Measurements from ENCODE around the gene SLC26A4.

Gene SLC26A4

DNA sequence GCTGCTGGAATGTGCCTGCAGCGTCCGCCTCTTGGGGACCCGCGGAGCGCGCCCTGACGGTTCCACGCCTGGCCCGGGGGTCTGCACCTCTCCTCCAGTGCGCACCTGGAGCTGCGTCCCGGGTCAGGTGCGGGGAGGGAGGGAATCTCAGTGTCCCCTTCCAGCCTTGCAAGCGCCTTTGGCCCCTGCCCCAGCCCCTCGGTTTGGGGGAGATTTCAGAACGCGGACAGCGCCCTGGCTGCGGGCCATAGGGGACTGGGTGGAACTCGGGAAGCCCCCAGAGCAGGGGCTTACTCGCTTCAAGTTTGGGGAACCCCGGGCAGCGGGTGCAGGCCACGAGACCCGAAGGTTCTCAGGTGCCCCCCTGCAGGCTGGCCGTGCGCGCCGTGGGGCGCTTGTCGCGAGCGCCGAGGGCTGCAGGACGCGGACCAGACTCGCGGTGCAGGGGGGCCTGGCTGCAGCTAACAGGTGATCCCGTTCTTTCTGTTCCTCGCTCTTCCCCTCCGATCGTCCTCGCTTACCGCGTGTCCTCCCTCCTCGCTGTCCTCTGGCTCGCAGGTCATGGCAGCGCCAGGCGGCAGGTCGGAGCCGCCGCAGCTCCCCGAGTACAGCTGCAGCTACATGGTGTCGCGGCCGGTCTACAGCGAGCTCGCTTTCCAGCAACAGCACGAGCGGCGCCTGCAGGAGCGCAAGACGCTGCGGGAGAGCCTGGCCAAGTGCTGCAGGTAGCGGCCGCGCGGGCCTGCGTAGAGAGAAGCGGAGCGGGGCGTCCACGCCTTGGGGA lies 645 bp downstream of the SLC26A4 start:
- DNase-seq = peak; percentile 13

DNA sequence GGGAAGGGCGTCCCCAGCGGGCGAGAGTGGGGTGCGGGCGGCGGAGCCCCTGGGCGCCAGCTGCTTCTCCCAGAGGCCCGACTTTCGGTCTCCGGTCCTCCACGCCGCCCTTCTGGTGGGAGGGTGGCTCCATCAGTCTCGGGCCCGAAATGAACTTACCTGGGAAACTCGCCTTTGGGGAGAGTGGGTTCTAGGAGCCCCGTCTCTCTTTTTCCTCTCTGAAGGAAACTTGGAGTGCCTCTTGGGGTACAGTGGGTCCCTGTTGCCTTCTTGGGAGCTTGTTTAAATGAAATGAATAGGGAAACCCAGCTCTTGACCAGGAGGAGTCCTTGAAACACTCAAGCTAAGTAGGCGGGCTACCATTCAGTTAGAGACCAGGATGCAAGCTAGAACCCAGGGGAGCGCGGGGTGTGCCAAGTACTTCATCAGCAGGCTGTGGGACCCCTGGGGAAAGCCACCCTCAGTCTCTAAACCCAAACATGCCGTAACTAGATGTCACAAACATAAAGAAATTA lies 1.3 kb downstream of the SLC26A4 start:
- no peak for DNase-seq

DNA sequence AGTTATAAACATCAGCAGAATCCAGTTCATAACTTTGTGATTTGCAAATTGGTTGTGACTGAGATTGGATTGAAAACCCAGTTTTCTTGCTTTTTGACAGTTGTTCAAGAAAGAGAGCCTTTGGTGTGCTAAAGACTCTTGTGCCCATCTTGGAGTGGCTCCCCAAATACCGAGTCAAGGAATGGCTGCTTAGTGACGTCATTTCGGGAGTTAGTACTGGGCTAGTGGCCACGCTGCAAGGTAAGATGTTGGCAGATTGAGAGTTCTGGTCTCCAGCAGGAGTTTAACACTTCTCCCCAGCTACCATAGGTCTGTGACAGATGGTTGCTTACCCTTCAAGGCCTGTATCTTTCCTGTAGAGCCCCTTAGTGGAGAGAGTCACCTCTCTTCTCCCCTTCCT lies 2.6 kb downstream of the SLC26A4 start:
- DNase-seq = no peak

DNA sequence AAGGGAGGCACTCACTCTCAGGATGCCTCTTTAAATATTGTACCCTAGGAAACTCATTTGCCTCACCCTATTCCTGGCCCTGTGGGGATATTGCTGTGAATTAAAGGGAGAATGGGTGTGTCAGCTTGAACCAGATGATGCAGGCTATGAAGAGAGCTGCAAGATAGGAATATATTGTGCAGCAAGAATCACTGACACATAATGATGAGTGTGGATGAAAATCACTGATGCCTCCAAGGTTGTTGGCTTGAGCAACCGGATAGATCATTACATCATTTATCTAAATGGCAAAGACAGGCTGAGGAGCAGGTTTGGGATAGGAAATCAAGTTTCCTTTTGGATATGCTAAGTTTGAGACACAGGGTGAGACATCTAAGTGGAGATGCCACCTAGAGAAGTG lies 6.2 kb downstream of the SLC26A4 start:
- no peak for DNase-seq

DNA sequence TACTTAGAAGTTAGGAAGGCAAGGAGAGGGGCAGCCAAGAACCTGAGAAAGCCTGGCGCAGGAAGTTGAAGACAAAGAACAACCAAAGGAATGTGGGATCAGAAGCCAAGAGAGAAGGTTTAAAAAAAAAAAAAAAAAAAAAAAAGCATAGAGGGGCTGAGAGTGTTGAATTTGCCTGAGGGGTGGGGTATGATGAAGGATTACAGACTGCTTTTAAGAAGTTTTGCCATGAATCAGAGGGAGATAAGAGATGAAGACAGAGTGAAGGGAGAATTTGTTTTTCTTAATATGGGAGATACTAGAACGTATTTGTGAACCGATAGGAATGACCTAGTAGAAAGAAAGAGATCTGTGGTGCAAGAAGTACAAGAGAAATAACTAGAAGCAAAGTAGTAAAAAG lies 6.7 kb downstream of the SLC26A4 start:
- no peak for DNase-seq

DNA sequence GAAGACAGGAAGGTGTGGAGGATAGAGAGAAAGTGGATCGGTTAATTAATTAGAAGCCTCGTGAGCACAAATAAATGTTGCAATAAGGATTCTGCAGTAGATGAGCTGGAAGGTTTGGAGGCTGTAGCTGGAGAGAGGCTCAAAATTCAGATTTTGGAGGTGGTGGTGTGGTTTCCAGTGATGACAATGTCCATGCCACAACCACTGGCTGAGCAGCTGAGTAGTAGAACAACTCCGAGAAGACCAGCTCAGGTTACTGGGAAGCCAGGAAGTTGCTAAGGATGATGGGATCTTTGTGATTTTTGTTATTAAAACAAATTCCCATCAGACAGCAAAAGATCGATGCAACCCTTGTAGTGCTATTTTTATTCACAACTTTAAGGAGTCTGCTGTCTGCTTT lies 7.7 kb downstream of the SLC26A4 start:
- DNase-seq = no peak

DNA sequence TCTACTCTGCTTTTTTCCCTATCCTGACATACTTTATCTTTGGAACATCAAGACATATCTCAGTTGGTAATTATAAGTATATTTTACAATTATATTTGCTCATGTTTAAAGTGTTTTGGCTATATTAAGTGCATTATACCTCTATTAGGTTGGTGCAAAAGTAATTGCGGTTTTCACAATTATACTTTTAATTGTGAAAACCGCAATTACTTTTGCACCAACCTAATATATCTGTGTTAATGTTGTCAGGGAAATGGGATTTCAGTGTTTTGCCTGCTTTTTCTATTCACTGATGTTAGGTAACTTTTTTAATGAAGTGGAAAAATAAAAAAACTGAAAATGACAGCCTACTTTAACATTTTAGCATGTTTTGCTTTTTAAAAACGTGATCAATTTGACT lies 11.6 kb downstream of the SLC26A4 start:
- no peak for DNase-seq

DNA sequence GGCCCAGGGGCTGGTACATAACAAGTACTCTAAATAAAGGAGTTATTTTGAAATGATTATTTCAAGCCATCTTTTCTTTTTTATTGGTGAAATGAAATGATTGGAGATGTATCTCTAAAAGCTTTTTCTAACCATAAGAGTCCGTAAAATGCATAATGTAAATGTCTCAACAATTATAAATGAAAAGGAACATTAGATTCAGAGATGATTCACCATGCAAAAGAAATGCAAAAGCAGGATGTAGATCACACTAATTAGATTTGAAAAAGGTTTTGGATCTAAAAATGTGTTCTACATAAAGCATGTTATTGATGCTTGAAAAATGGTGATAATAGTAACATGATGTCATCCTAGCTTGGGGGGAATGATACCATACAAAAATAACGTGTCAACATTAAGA lies 15.6 kb downstream of the SLC26A4 start:
- DNase-seq = no peak

DNA sequence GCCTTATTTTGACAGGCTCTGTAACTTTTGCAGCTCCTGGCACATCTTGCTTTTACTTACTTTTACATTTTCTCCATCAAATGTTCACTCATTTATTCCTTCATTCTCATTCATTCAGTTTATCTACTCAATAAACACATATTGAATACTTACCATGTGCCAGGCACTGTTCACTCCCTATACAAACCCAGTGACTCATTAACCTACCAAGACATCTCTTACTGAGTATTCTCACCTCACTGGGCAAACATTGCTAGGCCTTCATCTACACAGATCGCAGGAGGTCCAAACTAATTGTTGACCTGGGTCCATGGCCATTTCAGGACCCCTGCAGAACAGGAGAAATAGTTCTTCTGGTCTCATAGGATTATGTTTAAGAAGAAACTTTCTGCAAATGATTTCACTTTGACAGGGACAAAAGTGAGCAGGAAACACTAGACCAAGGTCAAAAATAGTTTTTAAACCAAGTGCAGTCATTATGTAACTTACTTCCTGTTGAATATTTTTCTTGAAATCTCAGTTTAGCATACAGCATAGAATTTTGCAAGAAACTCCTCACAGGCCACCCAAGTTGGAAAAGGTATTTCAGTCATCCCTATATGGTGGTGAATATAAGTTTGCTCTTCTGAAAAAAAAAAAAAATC lies 17.6 kb downstream of the SLC26A4 start:
- DNase-seq = no peak

DNA sequence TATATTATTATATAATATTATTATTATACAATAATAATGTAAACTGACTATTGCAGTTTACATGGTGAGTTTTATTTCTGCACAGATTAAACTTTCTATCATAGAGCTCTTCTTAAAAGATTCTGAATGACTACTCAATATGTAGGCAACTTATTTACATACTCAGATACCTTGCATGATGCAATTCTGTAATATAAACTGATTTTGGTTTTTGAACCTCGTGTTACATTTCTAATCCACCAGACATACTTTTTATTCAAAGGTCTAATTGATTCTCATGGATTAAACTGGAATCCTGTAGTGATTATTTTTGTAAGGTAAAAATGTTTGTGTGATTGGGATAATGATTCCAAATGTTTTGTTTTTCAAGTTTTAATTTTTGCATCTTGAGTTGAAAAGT lies 19.9 kb downstream of the SLC26A4 start:
- no peak for DNase-seq

DNA sequence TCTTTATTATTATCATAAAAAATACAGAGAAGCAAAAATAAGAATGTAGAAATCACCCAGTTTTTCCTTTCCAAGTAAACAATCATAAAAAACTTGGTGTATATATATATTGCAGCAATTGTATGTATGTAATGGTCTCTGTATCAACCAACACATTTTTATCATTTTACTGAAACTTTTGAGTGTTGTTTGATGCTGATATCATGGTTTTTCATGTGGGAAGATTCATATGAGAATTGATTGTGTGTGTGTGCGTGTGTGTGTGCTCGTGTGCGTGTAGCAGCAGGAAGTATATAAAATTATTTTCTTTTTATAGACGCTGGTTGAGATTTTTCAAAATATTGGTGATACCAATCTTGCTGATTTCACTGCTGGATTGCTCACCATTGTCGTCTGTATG lies 22.3 kb downstream of the SLC26A4 start:
- DNase-seq = no peak

DNA sequence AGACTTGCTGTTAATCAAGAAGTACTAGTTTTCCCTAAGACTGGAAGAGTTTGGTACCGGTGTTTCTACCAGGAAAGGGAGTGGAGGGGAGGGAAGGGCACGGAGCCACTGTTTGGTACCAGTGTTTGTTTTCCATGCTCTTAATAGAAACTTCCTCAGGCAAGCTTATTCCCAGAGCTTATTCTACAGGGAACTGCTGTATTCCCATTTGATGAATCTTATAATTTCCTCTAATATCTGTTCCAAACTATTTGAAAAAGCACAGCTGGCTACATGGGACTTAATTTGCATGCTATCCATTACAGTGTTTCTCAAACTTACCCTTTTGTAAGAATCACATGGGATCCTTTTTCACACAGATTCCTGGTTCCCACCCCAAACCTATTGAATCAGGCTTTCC lies 23.7 kb downstream of the SLC26A4 start:
- no peak for DNase-seq

DNA sequence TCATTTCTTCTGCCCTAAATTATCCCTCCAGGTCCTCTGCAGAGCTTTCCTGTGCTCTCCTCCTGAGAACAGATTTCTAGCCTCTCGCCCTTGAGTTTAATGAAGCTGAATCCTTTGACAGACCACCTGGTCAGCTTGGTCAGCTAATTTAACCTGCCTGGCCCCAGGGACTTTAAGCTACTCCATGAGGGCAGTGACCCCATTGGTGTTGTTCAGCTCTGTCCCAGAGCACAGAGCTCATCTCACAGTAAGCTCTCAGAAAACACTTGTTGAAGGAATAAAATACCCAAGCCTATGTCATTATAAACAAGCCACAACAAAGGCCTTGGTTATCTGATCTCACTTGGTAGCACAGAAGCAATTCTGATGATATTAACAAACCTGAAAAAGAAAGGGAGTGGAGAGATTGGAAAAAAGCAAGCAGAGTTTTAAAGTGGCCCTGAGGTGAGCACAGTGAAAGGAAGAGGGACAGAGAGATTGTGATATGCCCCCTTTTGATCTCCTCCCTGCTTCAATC lies 24.4 kb downstream of the SLC26A4 start:
- no peak for DNase-seq

DNA sequence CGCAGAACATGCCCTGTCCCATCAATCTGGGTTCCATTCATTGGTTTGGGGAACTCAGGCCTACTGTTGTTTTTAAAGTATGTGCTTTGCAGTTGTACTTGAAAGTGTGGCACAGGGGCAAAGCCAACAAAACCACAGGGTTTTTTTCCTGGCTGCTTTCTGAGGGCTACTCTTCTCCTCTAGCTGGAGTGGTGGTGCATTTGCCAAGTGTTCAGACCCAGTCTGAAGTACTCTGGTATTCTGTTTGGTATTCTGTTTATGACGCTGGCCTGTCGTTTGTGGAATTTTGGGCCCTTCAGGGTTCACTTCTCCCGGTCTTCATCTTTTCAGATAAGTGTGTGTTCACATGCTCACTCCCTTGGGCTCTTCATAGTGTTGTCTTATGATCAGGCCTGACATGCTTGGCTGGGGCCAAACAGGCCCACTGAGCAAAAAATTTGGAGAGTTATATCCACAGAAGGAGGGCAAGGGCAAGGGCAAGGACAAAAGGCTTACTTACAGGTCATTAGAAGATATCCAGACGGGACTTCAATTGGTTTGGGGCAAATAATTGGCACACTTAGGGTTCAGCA lies 26.3 kb downstream of the SLC26A4 start:
- DNase-seq = no peak

DNA sequence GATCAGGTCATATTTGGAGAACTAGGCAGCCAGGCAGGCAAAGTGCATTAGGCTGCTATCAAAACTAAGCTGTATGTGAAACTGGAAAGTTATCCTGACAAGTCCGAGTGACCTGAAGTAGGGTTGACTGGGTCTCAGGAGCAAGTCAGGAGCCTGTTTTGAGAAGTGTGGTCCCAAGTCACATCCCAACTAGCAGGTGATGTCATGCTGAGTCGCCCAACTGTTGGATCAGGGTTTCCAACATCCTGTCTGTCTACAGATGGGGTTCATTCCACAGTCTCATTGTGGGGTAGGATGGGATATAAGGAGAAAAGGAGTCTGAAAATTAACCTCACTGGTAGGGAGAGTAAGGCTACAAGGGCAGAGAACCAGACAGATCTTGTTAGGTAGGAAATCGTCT lies 27.0 kb downstream of the SLC26A4 start:
- DNase-seq = no peak

DNA sequence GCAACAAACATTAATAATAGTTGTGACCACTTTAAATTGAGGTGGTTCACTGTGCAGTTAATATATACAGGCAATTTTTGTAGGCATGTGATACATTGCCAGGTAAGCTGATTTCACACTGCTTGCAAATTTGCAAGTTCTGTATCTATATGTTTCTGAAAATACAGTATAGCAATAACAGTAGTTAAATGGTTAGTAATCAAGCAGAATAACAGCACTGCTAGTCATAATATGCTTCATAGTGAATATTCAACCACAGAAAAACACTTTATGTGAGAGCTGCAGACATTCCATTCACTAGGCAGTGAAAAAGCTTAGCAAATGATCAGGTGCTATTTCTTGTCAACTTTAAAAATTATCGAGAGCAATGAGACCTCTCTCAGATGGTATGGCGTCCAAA lies 28.9 kb downstream of the SLC26A4 start:
- DNase-seq = no peak

DNA sequence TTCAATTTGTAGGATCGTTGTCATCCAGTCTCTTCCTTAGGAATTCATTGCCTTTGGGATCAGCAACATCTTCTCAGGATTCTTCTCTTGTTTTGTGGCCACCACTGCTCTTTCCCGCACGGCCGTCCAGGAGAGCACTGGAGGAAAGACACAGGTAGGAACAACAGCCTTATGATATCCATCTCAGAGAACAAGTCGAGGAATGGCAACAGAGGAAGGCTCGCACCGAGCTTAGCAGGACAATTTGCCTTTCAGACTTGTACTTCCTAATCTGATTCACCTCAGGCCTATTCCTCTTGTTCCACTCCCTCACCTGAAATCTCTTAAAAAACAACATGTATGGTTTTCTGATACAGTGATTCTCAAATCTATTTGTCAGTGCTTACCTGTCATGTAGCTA lies 29.5 kb downstream of the SLC26A4 start:
- DNase-seq = no peak

DNA sequence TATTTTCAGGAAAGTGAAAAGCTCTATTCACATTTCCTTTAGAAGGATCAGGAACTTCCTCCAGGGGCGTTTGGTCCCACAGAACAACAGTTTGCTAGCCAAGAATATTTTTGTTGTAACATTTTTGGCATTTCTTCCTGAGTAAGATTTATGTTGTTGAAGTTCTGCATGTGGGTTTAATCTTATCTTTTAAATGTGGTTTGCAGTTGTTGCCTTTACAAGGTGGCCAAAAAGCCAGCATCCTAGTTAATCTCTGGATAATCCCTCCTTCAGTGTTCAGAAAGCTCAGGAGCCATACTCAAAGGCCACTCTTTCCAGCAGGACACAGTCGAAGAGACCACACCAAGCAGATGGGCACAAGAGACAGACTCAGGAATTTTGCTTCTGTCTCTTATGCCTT lies 30.0 kb downstream of the SLC26A4 start:
- no peak for DNase-seq

DNA sequence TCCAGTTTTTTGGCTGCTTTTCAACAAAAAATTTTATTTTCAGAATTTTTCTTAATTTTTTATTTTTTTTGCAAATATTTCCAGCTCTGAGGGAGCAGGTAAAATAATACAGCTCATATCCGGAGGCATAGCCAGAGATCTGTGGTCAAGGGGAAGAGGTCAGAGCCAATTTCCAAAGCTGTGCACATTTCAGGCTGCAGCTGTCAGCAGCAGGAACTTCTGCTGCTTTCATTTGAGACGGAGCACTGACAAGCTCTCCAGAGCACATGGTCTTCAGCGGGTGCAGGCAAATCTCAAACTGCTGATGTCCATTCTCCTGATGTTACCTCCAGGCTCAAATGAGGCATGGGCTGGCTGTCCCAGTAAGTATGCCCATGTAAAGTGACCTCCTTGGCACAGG lies 31.1 kb downstream of the SLC26A4 start:
- no peak for DNase-seq

DNA sequence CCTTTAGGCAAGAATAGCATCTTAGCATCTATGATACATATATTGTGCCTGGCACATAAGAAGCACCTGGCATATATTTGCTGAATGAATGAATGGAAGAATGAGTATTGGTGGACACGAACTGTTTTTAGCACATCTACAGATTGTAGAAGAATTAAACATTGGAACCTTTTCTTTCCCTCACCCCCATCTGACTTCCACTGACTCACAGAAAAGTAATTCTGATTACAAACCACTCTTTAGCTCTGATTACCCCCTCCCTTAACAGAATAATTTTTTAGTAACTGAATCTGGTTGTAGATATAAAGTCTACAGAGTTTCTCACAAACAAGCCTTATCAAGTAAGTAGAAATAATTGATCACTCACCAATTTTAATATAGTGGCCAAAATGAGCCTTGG lies 31.9 kb downstream of the SLC26A4 start:
- DNase-seq = no peak

DNA sequence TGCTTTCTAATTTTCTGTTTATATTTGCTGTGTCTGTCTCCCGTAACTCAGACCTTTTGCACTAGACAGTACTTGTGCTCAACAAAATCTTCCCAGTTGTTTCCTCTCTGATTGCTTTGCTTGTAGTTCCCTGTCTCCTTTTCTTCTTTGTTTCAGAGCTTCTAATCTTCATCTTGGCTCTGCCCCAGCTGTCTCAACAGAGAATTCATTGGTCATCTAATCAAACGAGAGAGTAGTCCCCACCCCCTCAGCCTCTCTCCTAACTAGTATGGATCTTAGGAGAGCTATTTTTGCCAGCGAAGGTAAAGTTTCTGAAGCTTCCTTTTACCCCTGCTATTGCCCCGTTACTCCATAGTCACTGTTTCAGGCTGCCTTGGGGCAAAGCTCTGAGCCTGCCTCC lies 32.8 kb downstream of the SLC26A4 start:
- DNase-seq = no peak

DNA sequence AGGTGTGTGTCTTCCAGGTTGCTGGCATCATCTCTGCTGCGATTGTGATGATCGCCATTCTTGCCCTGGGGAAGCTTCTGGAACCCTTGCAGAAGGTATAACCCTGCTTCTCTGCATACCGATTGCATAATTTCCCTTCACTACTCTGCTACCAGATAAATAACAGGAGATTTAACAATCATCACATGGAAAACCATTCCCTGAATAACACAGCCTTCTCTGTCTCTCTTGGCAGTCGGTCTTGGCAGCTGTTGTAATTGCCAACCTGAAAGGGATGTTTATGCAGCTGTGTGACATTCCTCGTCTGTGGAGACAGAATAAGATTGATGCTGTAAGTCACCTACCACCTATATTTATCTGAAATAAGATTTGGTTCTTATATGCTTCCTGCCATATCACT lies 33.8 kb downstream of the SLC26A4 start:
- no peak for DNase-seq

DNA sequence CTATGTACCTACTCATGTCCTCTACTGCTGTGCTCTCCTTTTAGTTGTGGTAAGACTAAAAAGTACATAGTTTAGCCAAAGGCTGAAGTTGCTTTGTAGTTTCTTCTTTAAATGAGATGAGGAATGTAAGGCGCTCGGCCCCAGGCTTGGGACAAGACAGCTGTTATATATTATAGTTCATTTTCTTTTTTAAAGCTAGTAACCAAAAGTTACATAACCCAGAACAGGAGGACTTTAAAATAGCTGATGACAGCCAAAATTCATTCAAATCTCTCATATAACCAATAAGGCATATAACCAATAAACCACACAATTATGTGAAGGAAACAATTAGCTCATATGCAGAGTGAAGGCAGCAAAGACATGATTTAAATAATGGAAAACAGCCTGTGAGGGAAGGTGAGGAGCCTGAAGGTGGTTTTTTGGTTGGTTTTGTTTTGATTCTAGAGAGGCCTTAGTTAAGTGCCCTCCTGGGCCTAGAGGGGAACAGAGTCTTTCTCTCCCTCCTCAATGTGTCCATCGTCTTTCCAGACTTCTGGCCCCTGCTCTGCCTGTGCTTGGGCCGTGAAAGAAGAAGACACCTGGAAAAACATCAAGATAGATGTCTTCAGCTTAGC lies 35.8 kb downstream of the SLC26A4 start:
- DNase-seq = no peak
